Measurements from ENCODE around the gene MAPK7.
A peak's percentile ranks its signal among the peaks of the same experiment; 100 is the strongest.

The MAPK7 gene

DNA sequence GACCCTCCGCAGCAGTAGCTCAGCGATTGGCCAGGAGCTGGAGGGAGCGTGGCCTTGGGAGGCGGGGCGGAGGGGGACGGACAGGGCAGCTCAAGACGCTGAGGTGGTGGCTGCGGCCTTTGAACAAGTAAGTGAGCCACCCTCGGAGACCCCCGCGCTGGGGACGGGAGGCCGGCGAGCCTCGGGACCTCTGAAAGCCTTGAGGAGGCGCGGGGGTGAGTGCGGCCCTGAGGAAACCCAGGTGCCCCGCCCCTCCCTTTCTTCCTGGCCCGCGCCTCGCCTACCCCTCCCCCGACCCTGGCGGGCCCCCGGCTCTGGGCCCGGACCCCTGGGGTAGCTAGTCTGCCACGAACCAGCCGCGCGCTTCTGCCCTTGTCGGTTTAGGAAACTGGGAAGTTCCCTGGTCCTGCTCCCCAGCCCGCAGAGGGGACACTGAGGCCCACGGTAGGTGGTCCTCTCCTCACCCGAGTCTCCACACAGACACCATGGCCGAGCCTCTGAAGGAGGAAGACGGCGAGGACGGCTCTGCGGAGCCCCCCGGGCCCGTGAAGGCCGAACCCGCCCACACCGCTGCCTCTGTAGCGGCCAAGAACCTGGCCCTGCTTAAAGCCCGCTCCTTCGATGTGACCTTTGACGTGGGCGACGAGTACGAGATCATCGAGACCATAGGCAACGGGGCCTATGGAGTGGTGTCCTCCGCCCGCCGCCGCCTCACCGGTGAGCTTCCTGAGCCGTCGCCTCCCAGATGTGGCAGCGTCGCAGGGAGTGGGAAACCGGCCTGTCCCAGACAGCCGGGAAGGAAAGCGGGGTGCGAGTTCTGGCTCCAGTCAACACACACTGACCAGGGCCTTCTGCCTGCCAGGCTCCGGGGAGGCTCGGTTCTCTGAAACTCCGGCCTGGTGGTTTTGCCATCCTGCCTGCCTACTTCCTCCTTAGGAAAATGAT, at the start of gene MAPK7:
Gene MAPK7 (plus strand): TSS at position 83 of the 945 bp plus-strand sequence. CDS start 403 bp downstream, at position 486.
- DNase-seq (ENCODE audit: low spot score) (no peak), FAIRE-seq (no peak)

DNA sequence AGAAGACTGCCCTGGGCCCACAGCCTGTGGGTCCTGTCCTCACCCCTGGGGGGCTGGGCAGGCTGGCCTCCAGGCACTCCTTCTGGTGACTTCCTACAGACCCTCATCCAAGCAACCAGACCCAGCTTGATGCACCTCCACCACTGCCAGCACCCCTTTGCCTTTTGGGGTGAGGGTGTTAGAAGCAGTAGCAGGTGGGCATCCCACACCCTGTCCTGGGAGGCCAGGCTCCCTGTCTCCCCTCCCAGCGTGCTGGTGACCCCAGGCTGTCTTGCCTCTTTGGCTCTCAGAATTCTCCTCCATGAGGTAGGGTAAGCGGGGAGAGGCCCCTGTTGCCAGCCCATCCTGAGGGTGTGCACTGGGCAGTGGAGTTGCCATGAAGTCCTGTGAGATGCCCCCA, 49.2 kb upstream of the MAPK7 start:
- DNase-seq (ENCODE audit: low spot score), result no peak
- FAIRE-seq, result no peak

DNA sequence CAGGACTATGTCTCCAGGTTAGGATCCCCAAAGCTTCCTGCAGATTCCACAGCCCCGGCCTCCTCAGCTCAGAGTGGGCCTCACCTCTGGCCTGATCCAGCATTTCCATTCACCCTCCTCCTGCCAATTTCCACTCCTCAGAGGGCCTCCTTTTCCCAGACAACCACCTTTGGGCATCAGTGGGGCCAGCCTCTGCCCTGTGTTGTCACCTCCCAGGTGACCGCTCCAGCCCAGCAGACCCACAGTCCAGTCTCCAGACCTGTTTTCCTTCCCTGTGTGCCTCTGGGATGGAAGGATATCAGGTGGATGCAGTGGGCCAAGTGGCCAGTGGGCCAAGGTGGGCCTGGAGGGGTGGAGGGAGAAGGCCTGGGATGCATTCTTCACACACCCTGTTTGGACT, 48.5 kb upstream of the MAPK7 start:
- FAIRE-seq, result no peak
- DNase-seq (ENCODE audit: low spot score), result no peak

DNA sequence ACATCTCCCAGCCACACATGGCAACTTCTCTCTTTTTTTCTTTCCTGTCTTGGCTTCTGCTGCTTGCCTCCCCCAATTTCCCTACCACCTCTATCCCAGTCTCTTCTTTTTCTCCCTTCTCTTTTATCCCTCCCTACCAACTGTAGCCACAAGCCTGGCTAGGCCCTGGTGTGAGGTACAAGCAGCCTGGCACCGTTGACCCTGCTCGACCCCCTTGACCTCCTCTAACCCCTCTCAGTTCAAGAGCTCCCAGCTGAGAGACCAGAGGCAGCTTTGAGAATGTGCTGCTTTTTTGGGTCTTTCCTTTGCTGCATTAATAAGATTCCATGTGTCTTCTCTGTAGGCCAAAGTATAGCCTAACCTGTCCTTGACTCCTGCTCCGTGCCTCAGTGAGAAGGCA, 48.0 kb upstream of the MAPK7 start:
- no peak for FAIRE-seq
- DNase-seq (ENCODE audit: low spot score), result no peak

- FAIRE-seq, result peak; percentile 2
- DNase-seq (ENCODE audit: low spot score), result peak; percentile 36
Measured at GRCh38 chr17:19331134-19331533, 47.2 kb upstream of the MAPK7 start.

DNA sequence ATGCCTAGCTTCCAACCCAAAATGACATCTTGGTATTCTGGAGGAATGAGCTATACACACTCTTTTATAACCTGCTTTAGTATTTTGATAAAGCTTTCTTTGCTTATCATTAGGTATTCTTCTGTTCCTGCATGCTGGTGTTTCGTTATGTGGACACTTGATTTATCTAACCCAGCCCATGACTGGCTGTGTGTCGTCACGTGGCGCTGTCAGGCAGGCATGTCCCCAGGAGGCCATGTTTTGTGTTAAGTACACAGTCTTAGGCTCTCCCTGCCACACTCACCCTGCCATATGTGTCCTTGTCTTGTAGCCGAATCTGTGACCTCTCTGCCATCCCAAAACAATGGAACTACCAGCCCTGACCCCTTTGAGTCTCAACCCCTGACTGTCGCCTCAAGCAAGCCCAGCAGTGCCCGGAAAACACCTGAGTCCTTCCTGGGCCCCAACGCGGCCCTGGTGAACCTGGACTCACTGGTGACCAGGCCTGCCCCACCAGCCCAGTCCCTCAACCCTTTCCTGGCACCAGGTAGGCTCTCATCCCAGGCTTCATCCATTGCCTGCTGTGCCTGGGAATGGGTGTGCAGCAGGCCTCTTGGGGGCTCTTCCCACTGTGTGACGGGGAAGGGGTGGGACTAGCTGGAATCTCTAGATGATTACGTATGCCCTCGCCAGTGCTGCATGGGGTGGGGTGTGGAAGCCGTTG, 46.6 kb upstream of the MAPK7 start:
- no peak for FAIRE-seq
- no peak for DNase-seq (ENCODE audit: low spot score)

GRCh38 chr17:19332371-19333131, 45.7 kb upstream of the MAPK7 start:
- DNase-seq (ENCODE audit: low spot score) (no peak), FAIRE-seq (no peak)

DNA sequence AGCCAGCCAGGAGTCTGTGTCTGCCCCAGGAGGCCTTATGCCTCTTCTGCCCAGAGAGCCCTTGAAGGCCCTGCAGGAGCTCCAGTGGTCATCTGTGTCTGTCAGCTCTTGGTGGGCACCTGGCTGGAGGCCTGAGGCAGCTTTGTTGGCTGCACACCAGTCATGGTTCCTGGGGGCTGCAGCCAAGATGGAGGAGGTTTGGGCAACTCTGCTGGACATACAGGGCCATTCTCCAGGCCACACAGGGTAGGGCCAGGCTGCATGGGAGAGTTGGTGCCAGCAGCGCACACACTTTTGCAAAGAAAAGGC, 45.2 kb upstream of the MAPK7 start:
- no peak for FAIRE-seq
- DNase-seq (ENCODE audit: low spot score), result no peak

- FAIRE-seq (no peak), DNase-seq (ENCODE audit: low spot score) (no peak)
Measured at GRCh38 chr17:19333736-19334290, 44.5 kb upstream of the MAPK7 start.

- DNase-seq (ENCODE audit: low spot score), result no peak
- FAIRE-seq, result no peak
Measured at GRCh38 chr17:19334331-19334730, 44.0 kb upstream of the MAPK7 start.

GRCh38 chr17:19335951-19336631, 42.2 kb upstream of the MAPK7 start:
- no peak for FAIRE-seq
- no peak for DNase-seq (ENCODE audit: low spot score)

DNA sequence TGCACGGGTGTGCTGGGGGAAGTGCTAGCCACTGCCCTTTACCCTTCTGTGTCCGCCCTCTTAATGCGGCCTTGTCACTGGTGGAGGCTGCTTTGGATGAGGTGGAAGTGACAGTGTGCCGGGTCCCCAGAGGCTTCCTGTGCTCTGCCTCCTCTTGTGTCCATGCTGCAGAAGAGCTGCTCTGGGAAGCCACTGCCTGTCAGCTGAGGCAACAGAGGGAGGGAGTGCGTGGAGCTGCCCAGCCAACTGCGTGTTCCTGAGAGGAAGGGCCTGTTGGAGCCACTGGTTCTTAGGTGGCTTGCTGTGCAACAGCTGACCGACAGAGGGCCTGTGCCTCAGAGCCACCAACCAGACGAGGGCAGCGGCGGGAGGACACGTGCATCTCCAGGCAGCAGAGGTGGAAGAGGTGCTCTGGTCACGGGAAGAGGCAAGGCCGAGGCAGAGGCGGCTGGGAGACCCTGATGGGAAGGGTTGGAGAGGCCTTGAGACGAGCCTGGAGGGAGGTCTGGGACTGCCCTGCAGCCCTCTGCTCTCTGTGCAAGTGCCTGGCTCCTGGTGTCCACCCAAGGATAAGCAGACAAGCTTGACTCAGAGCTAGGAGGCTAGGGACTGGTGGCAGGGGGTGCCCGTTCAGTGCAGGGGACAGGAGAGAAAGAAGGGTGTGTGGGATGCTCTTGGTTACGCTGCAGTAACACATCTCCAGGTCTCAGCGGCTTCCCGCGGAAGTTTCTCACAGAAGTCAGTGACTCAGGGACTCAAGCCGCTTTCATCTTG, 41.2 kb upstream of the MAPK7 start:
- DNase-seq (ENCODE audit: low spot score), result no peak
- no peak for FAIRE-seq

DNA sequence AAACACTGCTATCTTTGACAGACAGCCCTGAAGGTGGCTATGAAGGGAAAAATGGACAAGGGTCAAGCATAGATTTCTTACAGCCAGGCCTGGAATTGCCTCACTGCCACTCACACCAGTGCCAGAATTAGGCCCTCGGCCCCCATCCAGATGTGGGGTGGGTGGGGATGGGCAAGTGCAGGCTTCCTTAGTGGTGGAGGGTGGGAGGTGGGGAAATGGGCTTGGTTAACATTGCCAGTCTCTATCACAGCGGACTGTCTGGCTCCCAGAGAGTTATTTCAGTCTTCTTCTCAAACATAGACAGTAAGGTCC, 40.6 kb upstream of the MAPK7 start:
- DNase-seq (ENCODE audit: low spot score) (no peak), FAIRE-seq (no peak)

GRCh38 chr17:19338031-19338990, 40.0 kb upstream of the MAPK7 start:
- FAIRE-seq (no peak), DNase-seq (ENCODE audit: low spot score) (peak; percentile 6)

DNA sequence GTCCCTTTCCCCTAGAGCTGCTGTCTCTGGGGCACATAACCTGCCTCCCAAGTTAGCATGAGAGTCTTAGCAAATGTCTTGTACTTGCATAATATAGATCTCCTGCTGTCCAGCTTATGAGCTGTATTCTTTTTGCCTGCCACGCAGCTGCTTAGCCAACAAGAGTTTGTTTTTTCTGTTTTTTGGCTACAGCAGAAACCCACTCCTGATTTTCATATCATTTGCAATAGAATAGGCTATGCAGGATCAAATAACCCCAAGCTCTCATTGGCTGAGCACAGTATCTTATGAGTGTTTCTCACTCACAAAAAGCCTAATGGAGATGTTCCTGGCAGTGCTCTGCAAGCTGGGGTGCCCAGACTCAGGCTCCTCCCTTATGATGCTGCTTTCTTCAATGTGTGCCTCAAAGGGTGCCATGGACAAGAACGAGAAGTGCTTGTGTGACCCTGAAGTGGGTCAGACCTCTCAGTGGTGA, 38.9 kb upstream of the MAPK7 start:
- no peak for FAIRE-seq
- DNase-seq (ENCODE audit: low spot score), result no peak

GRCh38 chr17:19341211-19341631, 37.1 kb upstream of the MAPK7 start:
- FAIRE-seq, result no peak

DNA sequence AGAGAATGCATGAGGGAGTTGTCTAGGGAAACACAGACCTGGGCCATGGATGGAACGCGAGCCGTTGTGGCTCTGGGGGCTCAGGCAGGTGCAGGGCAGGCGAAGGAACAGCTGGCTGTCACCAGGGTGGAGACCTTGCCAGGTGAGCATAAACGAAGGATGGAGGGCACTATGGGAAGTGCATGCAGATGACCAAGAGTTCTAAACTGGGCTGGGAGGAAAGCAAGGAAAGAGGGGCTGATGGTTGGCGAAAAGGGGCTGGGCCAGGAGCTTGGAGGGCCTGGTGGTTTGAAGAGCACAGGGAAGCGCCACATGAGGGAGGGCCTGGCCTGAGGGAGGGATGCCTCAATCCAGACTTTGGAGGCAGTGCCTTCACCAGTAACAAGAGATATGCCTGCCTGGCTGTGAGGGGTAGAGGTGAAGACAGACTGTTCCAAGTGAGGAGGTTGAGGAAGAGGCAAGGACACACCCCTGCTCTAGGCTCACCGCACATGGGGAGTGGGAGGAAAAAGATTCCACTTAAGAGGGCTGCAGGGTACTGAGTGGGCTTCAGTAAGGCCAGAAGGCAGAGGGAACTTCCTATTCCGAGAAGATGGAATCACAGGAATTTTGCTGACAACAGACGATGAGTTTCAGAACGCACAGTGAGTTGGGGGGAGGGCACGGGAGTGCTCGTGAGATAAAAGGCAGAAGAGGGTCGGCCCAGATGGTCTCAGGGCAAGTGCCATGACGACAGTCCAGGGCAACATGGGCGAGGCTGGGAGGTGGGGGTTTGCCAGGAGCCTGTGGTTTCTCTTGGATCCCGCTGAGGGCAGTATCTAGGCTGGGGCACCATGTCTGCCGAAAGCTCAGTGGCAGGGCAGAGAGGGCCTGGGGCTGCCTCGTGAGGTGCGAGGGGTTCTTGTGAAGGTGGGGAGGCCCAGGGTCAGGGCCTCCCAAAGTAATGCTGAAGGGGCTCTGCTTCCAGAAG, 36.4 kb upstream of the MAPK7 start:
- DNase-seq (ENCODE audit: low spot score), result no peak
- FAIRE-seq, result no peak

More at GRCh38 chr17:19341211-19341631, 37.1 kb upstream of the MAPK7 start:
- DNase-seq (ENCODE audit: low spot score), result no peak

Data from RCC 7860 (cell line).